Breast epithelium (tissue), 3 donors: ENCODE data around the gene WDR7.

Experiments used
- POLR2A ChIP-seq: fragments of 450-650 bp; IDR thresholded peaks from one replicate; pipeline ENCODE4 v1.6.1; 2016; ENCODE audit warnings: antibody characterized with exemption, mild to moderate bottlenecking, moderate library complexity
- TF ChIP-seq, protein P1 (sequence below), 3 donors: fragments of 450-650 bp; IDR thresholded peaks; one replicate each; pipeline ENCODE4 v1.5.1; 2016 to 2017; ENCODE audit warnings: antibody characterized with exemption in 3 of 3, mild to moderate bottlenecking in 3 of 3, moderate library complexity in 3 of 3

DNA sequence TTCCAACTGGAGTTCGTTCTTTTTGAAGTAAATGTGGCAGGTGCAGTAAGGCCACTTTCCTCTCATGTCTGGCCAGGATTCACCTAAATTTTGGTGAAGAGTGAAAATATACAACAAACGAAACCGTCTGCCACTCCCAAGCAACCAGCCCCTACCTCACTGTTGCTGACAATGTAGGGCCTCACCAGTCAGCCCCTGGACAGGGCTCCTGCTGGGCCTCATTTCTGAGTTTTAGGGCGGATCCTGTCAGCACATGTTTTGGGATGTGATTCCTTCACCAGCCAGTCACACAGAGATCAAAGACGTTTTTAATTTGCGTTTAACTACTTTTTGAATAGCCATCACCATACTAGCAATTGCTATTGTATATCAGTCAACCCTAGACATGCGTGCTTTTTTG is 185.0 kb downstream of the WDR7 start:
- TF ChIP-seq, protein P1, sequence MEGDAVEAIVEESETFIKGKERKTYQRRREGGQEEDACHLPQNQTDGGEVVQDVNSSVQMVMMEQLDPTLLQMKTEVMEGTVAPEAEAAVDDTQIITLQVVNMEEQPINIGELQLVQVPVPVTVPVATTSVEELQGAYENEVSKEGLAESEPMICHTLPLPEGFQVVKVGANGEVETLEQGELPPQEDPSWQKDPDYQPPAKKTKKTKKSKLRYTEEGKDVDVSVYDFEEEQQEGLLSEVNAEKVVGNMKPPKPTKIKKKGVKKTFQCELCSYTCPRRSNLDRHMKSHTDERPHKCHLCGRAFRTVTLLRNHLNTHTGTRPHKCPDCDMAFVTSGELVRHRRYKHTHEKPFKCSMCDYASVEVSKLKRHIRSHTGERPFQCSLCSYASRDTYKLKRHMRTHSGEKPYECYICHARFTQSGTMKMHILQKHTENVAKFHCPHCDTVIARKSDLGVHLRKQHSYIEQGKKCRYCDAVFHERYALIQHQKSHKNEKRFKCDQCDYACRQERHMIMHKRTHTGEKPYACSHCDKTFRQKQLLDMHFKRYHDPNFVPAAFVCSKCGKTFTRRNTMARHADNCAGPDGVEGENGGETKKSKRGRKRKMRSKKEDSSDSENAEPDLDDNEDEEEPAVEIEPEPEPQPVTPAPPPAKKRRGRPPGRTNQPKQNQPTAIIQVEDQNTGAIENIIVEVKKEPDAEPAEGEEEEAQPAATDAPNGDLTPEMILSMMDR (IDR thresholded peaks at IDR 0.05): no peak
- no peak for TF ChIP-seq POLR2A
